ENCODE data around the gene HOMER2.

DNA sequence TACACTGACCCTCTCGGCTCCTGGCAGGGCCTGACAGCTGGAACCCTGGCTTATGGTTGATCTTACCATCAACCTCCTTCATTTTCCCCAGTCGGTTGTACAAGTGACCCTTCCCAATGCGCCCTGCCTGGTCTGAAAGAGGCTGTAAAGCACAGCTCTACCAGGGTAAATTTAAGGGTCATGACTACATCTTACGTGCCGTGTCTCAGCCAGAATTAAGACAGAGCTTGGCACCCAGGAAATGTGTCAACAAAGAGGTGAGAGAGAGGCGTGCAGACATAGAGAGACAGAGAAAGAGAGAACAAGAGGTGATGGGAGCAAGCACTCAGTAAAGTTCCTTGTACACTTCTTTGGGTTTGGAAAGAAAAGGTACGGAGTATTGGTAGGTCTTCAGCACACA is 28.8 kb downstream of the HOMER2 start:
- TF ChIP-seq, protein P1, sequence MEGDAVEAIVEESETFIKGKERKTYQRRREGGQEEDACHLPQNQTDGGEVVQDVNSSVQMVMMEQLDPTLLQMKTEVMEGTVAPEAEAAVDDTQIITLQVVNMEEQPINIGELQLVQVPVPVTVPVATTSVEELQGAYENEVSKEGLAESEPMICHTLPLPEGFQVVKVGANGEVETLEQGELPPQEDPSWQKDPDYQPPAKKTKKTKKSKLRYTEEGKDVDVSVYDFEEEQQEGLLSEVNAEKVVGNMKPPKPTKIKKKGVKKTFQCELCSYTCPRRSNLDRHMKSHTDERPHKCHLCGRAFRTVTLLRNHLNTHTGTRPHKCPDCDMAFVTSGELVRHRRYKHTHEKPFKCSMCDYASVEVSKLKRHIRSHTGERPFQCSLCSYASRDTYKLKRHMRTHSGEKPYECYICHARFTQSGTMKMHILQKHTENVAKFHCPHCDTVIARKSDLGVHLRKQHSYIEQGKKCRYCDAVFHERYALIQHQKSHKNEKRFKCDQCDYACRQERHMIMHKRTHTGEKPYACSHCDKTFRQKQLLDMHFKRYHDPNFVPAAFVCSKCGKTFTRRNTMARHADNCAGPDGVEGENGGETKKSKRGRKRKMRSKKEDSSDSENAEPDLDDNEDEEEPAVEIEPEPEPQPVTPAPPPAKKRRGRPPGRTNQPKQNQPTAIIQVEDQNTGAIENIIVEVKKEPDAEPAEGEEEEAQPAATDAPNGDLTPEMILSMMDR (conservative IDR thresholded peaks at IDR 0.05; ENCODE audit: low read depth in 2 of 2), result no peak
- TF ChIP-seq, protein P2, sequence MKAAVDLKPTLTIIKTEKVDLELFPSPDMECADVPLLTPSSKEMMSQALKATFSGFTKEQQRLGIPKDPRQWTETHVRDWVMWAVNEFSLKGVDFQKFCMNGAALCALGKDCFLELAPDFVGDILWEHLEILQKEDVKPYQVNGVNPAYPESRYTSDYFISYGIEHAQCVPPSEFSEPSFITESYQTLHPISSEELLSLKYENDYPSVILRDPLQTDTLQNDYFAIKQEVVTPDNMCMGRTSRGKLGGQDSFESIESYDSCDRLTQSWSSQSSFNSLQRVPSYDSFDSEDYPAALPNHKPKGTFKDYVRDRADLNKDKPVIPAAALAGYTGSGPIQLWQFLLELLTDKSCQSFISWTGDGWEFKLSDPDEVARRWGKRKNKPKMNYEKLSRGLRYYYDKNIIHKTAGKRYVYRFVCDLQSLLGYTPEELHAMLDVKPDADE (IDR thresholded peaks at IDR 0.05), result no peak
- TF ChIP-seq POLR2AphosphoS5 (IDR thresholded peaks at IDR 0.05; ENCODE audit: low read depth) (no peak), EZH2 (IDR thresholded peaks at IDR 0.05; ENCODE audit: low read depth, unreplicated experiment) (no peak), CREB1 (CRISPR knock-in tag; IDR thresholded peaks at IDR 0.05; ENCODE audit: low read depth) (no peak), EZH2phosphoT487 (IDR thresholded peaks at IDR 0.05; ENCODE audit: unreplicated experiment) (no peak), STAT1 (IDR thresholded peaks at IDR 0.05; ENCODE audit: unreplicated experiment) (no peak), JUNB (IDR thresholded peaks at IDR 0.05; ENCODE audit: unreplicated experiment) (no peak), ZNF114 (CRISPR knock-in tag; IDR thresholded peaks at IDR 0.05) (no peak), NANOG (IDR thresholded peaks at IDR 0.05; ENCODE audit: borderline replicate concordance) (no peak)
- TF ChIP-seq, protein P3, sequence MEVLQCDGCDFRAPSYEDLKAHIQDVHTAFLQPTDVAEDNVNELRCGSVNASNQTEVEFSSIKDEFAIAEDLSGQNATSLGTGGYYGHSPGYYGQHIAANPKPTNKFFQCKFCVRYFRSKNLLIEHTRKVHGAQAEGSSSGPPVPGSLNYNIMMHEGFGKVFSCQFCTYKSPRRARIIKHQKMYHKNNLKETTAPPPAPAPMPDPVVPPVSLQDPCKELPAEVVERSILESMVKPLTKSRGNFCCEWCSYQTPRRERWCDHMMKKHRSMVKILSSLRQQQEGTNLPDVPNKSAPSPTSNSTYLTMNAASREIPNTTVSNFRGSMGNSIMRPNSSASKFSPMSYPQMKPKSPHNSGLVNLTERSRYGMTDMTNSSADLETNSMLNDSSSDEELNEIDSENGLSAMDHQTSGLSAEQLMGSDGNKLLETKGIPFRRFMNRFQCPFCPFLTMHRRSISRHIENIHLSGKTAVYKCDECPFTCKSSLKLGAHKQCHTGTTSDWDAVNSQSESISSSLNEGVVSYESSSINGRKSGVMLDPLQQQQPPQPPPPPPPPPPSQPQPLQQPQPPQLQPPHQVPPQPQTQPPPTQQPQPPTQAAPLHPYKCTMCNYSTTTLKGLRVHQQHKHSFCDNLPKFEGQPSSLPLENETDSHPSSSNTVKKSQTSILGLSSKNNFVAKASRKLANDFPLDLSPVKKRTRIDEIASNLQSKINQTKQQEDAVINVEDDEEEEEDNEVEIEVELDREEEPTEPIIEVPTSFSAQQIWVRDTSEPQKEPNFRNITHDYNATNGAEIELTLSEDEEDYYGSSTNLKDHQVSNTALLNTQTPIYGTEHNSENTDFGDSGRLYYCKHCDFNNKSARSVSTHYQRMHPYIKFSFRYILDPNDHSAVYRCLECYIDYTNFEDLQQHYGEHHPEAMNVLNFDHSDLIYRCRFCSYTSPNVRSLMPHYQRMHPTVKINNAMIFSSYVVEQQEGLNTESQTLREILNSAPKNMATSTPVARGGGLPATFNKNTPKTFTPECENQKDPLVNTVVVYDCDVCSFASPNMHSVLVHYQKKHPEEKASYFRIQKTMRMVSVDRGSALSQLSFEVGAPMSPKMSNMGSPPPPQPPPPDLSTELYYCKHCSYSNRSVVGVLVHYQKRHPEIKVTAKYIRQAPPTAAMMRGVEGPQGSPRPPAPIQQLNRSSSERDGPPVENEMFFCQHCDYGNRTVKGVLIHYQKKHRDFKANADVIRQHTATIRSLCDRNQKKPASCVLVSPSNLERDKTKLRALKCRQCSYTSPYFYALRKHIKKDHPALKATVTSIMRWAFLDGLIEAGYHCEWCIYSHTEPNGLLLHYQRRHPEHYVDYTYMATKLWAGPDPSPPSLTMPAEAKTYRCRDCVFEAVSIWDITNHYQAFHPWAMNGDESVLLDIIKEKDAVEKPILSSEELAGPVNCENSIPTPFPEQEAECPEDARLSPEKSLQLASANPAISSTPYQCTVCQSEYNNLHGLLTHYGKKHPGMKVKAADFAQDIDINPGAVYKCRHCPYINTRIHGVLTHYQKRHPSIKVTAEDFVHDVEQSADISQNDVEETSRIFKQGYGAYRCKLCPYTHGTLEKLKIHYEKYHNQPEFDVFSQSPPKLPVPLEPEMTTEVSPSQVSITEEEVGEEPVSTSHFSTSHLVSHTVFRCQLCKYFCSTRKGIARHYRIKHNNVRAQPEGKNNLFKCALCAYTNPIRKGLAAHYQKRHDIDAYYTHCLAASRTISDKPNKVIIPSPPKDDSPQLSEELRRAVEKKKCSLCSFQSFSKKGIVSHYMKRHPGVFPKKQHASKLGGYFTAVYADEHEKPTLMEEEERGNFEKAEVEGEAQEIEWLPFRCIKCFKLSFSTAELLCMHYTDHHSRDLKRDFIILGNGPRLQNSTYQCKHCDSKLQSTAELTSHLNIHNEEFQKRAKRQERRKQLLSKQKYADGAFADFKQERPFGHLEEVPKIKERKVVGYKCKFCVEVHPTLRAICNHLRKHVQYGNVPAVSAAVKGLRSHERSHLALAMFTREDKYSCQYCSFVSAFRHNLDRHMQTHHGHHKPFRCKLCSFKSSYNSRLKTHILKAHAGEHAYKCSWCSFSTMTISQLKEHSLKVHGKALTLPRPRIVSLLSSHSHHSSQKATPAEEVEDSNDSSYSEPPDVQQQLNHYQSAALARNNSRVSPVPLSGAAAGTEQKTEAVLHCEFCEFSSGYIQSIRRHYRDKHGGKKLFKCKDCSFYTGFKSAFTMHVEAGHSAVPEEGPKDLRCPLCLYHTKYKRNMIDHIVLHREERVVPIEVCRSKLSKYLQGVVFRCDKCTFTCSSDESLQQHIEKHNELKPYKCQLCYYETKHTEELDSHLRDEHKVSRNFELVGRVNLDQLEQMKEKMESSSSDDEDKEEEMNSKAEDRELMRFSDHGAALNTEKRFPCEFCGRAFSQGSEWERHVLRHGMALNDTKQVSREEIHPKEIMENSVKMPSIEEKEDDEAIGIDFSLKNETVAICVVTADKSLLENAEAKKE (CRISPR knock-in tag; IDR thresholded peaks at IDR 0.05), result no peak
- TF ChIP-seq, protein P4, sequence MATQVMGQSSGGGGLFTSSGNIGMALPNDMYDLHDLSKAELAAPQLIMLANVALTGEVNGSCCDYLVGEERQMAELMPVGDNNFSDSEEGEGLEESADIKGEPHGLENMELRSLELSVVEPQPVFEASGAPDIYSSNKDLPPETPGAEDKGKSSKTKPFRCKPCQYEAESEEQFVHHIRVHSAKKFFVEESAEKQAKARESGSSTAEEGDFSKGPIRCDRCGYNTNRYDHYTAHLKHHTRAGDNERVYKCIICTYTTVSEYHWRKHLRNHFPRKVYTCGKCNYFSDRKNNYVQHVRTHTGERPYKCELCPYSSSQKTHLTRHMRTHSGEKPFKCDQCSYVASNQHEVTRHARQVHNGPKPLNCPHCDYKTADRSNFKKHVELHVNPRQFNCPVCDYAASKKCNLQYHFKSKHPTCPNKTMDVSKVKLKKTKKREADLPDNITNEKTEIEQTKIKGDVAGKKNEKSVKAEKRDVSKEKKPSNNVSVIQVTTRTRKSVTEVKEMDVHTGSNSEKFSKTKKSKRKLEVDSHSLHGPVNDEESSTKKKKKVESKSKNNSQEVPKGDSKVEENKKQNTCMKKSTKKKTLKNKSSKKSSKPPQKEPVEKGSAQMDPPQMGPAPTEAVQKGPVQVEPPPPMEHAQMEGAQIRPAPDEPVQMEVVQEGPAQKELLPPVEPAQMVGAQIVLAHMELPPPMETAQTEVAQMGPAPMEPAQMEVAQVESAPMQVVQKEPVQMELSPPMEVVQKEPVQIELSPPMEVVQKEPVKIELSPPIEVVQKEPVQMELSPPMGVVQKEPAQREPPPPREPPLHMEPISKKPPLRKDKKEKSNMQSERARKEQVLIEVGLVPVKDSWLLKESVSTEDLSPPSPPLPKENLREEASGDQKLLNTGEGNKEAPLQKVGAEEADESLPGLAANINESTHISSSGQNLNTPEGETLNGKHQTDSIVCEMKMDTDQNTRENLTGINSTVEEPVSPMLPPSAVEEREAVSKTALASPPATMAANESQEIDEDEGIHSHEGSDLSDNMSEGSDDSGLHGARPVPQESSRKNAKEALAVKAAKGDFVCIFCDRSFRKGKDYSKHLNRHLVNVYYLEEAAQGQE (IDR thresholded peaks at IDR 0.05; ENCODE audit: unreplicated experiment), result no peak

Data from GM23338 (cell line).